ENCODE measurements around the gene MYH7. TPM values are rescaled to one million over a fixed set of nuclear protein-coding genes. Genes with fewer than 3 reads are reported as not detected.
"Not testable (repeated sequence)": the region's sequence is repeated elsewhere in the genome, so short reads cannot be mapped to it uniquely, and the experiment has no call there.

Gene MYH7
- total RNA-seq, 1 experiment from 2014 or later, result not detected

- no peak for TF ChIP-seq CTCF (IDR thresholded peaks at IDR 0.05; ENCODE audit: unreplicated experiment)
- H3K27me3 Mint-ChIP-seq (ENCODE audit: insufficient read depth, unreplicated experiment), result peaks cover 38% of the 10 kb centered on the region
- intact Hi-C loops (cut with micrococcal nuclease), result no loop called here
- CTCF ChIA-PET, result no interaction called here
- POLR2A ChIA-PET, result no interaction called here
- no peak overlapping the region for H3K27ac Mint-ChIP-seq (ENCODE audit: low read depth, unreplicated experiment)
- no peaks in the 10 kb centered on the region for H3K9me3 Mint-ChIP-seq (ENCODE audit: unreplicated experiment)
- no peaks in the 10 kb centered on the region for H3K36me3 Mint-ChIP-seq (ENCODE audit: insufficient read depth, unreplicated experiment)
- no peak for DNase-seq (ENCODE audit: unreplicated experiment)
- H3K4me3 Mint-ChIP-seq (ENCODE audit: unreplicated experiment), result no peak overlapping the region
- no TSS peak for BruUV-seq (replicated peaks)
- no peaks in the 10 kb centered on the region for H3K4me1 Mint-ChIP-seq (ENCODE audit: insufficient read depth, unreplicated experiment)
Observed at GRCh38 chr14:23428686-23429495, 6.6 kb downstream of the MYH7 start.

GRCh38 chr14:23425798-23426197, 9.7 kb downstream of the MYH7 start:
- peaks cover 14% of the 10 kb centered on the region for H3K27me3 Mint-ChIP-seq (ENCODE audit: insufficient read depth, unreplicated experiment)
- H3K4me1 Mint-ChIP-seq (ENCODE audit: insufficient read depth, unreplicated experiment); H3K36me3 Mint-ChIP-seq (ENCODE audit: insufficient read depth, unreplicated experiment); POLR2A ChIA-PET; H3K9me3 Mint-ChIP-seq (ENCODE audit: unreplicated experiment); H3K4me3 Mint-ChIP-seq (ENCODE audit: unreplicated experiment); H3K27ac Mint-ChIP-seq (ENCODE audit: low read depth, unreplicated experiment); DNase-seq (ENCODE audit: unreplicated experiment); intact Hi-C loops (cut with micrococcal nuclease); BruUV-seq (replicated peaks): not testable (repeated sequence)
- CTCF ChIA-PET, result interaction anchor here (0.6 to 0.7 kb wide), 2 partner anchors 102 to 301 kb away, joined by 3 to 4 read pairs; no protein-coding TSS in a partner anchor

GRCh38 chr14:23425169-23425568, 10.3 kb downstream of the MYH7 start:
- TF ChIP-seq CTCF (IDR thresholded peaks at IDR 0.05; ENCODE audit: unreplicated experiment), result no peak
- Mint-ChIP-seq H3K4me1 (ENCODE audit: insufficient read depth, unreplicated experiment) (no peaks in the 10 kb centered on the region), H3K4me3 (ENCODE audit: unreplicated experiment) (no peak overlapping the region), H3K9me3 (ENCODE audit: unreplicated experiment) (no peaks in the 10 kb centered on the region), H3K36me3 (ENCODE audit: insufficient read depth, unreplicated experiment) (no peaks in the 10 kb centered on the region), H3K27me3 (ENCODE audit: insufficient read depth, unreplicated experiment) (peaks cover 14% of the 10 kb centered on the region), H3K27ac (ENCODE audit: low read depth, unreplicated experiment) (no peak overlapping the region)
- ChIA-PET POLR2A (interaction anchor here (1.0 kb wide), 1 partner anchor 11 kb away, joined by 3 read pairs; no protein-coding TSS in a partner anchor), CTCF (no interaction called here)
- no TSS peak for BruUV-seq (replicated peaks)
- no peak for DNase-seq (ENCODE audit: unreplicated experiment)
- intact Hi-C loops (cut with micrococcal nuclease), result no loop called here

- Mint-ChIP-seq H3K9me3 (ENCODE audit: unreplicated experiment) (no peaks in the 10 kb centered on the region), H3K4me1 (ENCODE audit: insufficient read depth, unreplicated experiment) (no peaks in the 10 kb centered on the region), H3K36me3 (ENCODE audit: insufficient read depth, unreplicated experiment) (no peaks in the 10 kb centered on the region), H3K27me3 (ENCODE audit: insufficient read depth, unreplicated experiment) (peaks cover 23% of the 10 kb centered on the region), H3K27ac (ENCODE audit: low read depth, unreplicated experiment) (no peak overlapping the region), H3K4me3 (ENCODE audit: unreplicated experiment) (no peak overlapping the region)
- ChIA-PET POLR2A (no interaction called here), CTCF (interaction anchor here (0.6 to 0.9 kb wide), 3 partner anchors 43 to 173 kb away, joined by 3 to 5 read pairs (median 4); no protein-coding TSS in a partner anchor)
- no peak for TF ChIP-seq CTCF (IDR thresholded peaks at IDR 0.05; ENCODE audit: unreplicated experiment)
- no peak for DNase-seq (ENCODE audit: unreplicated experiment)
- intact Hi-C loops (cut with micrococcal nuclease), result no loop called here
- no TSS peak for BruUV-seq (replicated peaks)
Observed at GRCh38 chr14:23423657-23424056, 11.8 kb downstream of the MYH7 start.
